ENCODE data around the gene ZBTB44.

- TF ChIP-seq POLR2A (IDR thresholded peaks at IDR 0.05; ENCODE audit: low read depth, low read length) (no peak), POLR2AphosphoS5 (IDR thresholded peaks at IDR 0.05; ENCODE audit: low read depth, low read length) (no peak), POU2F2 (IDR thresholded peaks at IDR 0.05; ENCODE audit: low read depth, low read length) (no peak), TAF1 (IDR thresholded peaks at IDR 0.05; ENCODE audit: low read depth, low read length) (no peak)
Observed at GRCh38 chr11:130198292-130198691, 116.4 kb downstream of the ZBTB44 start.

Measured in GM12891 (cell line).